ENCODE data around the gene HDAC4.

Gene HDAC4

DNA sequence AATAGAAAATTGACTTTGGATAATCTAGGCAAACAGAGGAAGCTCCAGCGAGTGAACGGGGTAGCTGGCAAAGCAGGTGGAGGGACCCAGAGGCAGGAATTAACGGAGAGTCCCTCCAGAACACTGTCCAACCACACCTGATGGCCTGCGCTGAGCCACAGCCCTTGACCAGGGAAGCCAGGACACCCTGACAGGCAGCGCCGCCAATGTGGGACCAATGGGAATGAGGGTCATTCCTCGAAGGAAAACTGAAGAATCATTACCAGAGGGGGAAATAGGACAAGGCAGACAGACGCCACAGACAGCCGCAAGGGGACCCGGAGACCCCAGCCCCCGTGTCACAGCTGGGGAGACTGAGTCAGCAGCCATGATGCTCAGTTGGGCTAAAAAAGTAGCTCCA, 40.8 kb downstream of the HDAC4 start:
- no peak overlapping the region for H3K4me3 ChIP-seq (ENCODE audit: low read depth, low read length)
- H3K27ac ChIP-seq (ENCODE audit: extremely low read depth, low read depth, low read length), result no peak overlapping the region
- TF ChIP-seq KLF8 (tag by site-specific recombination; IDR thresholded peaks at IDR 0.05) (no peak), ZIC2 (tag by site-specific recombination; IDR thresholded peaks at IDR 0.05) (no peak), ZBTB17 (tag by site-specific recombination; IDR thresholded peaks at IDR 0.05) (no peak), ZNF558 (tag by site-specific recombination; IDR thresholded peaks at IDR 0.05) (no peak), ZXDB (tag by site-specific recombination; IDR thresholded peaks at IDR 0.05) (no peak), ZNF184 (tag by site-specific recombination; IDR thresholded peaks at IDR 0.05) (no peak)
- TF ChIP-seq, protein P1, sequence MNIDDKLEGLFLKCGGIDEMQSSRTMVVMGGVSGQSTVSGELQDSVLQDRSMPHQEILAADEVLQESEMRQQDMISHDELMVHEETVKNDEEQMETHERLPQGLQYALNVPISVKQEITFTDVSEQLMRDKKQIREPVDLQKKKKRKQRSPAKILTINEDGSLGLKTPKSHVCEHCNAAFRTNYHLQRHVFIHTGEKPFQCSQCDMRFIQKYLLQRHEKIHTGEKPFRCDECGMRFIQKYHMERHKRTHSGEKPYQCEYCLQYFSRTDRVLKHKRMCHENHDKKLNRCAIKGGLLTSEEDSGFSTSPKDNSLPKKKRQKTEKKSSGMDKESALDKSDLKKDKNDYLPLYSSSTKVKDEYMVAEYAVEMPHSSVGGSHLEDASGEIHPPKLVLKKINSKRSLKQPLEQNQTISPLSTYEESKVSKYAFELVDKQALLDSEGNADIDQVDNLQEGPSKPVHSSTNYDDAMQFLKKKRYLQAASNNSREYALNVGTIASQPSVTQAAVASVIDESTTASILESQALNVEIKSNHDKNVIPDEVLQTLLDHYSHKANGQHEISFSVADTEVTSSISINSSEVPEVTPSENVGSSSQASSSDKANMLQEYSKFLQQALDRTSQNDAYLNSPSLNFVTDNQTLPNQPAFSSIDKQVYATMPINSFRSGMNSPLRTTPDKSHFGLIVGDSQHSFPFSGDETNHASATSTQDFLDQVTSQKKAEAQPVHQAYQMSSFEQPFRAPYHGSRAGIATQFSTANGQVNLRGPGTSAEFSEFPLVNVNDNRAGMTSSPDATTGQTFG (tag by site-specific recombination; IDR thresholded peaks at IDR 0.05; ENCODE audit: borderline replicate concordance), result no peak
- TF ChIP-seq, protein P2, sequence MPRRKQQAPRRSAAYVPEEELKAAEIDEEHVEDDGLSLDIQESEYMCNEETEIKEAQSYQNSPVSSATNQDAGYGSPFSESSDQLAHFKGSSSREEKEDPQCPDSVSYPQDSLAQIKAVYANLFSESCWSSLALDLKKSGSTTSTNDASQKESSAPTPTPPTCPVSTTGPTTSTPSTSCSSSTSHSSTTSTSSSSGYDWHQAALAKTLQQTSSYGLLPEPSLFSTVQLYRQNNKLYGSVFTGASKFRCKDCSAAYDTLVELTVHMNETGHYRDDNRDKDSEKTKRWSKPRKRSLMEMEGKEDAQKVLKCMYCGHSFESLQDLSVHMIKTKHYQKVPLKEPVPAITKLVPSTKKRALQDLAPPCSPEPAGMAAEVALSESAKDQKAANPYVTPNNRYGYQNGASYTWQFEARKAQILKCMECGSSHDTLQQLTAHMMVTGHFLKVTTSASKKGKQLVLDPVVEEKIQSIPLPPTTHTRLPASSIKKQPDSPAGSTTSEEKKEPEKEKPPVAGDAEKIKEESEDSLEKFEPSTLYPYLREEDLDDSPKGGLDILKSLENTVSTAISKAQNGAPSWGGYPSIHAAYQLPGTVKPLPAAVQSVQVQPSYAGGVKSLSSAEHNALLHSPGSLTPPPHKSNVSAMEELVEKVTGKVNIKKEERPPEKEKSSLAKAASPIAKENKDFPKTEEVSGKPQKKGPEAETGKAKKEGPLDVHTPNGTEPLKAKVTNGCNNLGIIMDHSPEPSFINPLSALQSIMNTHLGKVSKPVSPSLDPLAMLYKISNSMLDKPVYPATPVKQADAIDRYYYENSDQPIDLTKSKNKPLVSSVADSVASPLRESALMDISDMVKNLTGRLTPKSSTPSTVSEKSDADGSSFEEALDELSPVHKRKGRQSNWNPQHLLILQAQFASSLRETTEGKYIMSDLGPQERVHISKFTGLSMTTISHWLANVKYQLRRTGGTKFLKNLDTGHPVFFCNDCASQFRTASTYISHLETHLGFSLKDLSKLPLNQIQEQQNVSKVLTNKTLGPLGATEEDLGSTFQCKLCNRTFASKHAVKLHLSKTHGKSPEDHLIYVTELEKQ (tag by site-specific recombination; IDR thresholded peaks at IDR 0.05; ENCODE audit: borderline replicate concordance), result no peak
- H3K36me3 ChIP-seq (ENCODE audit: control insufficient read depth in 2 of 2, insufficient read depth in 1 of 2, low read length in 2 of 2), result no peaks in the 10 kb centered on the region; a peak in 1 of 3 replicates
- ChIA-PET POLR2A (no interaction called here), CTCF (interaction anchor here (0.6 kb wide), 1 partner anchor 10 kb away, joined by 4 read pairs; no protein-coding TSS in a partner anchor)
- H3K4me1 ChIP-seq (ENCODE audit: control insufficient read depth, insufficient read depth, low read length), result peaks cover 5% of the 10 kb centered on the region; the same call in 1 of the 2 replicates
- H3K9me3 ChIP-seq (ENCODE audit: control insufficient read depth, insufficient read depth, low read depth, low read length), result no peaks in the 10 kb centered on the region

DNA sequence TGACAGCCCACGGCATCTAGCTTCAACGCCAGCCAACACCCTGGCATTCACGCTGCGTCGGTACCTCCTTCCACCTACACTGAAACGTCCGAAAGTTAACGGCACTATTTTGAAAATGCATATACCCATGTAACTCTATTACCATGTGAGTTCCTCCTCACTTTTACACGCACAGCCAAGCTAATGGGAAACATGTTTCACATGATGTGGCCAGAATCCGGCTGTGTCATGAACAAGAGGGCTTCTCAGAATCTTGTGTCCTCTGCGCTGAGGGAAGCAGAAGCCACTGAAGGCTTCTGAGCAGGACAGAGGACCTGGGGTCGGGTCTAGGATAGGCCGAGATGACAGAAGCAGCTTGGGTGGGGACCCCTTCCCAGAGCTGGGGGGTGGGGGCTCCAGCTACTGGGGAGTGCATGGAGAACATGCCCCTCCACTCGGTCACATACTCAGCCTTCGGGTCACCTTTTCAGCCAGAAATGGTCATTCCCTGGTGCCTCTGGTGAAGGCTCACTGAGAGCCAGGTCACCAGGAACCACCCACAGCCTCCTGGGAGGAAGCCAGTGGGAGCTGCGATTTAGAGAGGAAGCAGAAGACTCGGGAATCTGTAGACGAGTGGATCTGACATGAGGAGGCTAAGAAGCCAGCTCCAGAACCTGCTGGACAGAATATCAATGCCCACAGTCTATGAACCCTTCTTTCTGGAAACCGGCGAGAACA, 41.5 kb downstream of the HDAC4 start:
- H3K36me3 ChIP-seq (ENCODE audit: control insufficient read depth in 2 of 2, insufficient read depth in 1 of 2, low read length in 2 of 2), result no peaks in the 10 kb centered on the region; a peak in 1 of 3 replicates
- no peaks in the 10 kb centered on the region for H3K9me3 ChIP-seq (ENCODE audit: control insufficient read depth, insufficient read depth, low read depth, low read length)
- no peak overlapping the region for H3K27ac ChIP-seq (ENCODE audit: extremely low read depth, low read depth, low read length)
- ChIA-PET POLR2A (no interaction called here), CTCF (no interaction called here)
- H3K4me3 ChIP-seq (ENCODE audit: low read depth, low read length), result no peak overlapping the region
- TF ChIP-seq ZNF658 (tag by site-specific recombination; IDR thresholded peaks at IDR 0.05), result no peak
- TF ChIP-seq BCL11B (tag by site-specific recombination; IDR thresholded peaks at IDR 0.05; ENCODE audit: low read depth), result no peak
- no peak for TF ChIP-seq ZNF274 (IDR thresholded peaks at IDR 0.05; ENCODE audit: low read length)
- TF ChIP-seq ZNF274 (tag by site-specific recombination; IDR thresholded peaks at IDR 0.05; ENCODE audit: borderline replicate concordance), result no peak
- TF ChIP-seq ZNF521 (tag by site-specific recombination; IDR thresholded peaks at IDR 0.05), result no peak
- H3K4me1 ChIP-seq (ENCODE audit: control insufficient read depth, insufficient read depth, low read length), result peaks cover 5% of the 10 kb centered on the region; the same call in 1 of the 2 replicates

DNA sequence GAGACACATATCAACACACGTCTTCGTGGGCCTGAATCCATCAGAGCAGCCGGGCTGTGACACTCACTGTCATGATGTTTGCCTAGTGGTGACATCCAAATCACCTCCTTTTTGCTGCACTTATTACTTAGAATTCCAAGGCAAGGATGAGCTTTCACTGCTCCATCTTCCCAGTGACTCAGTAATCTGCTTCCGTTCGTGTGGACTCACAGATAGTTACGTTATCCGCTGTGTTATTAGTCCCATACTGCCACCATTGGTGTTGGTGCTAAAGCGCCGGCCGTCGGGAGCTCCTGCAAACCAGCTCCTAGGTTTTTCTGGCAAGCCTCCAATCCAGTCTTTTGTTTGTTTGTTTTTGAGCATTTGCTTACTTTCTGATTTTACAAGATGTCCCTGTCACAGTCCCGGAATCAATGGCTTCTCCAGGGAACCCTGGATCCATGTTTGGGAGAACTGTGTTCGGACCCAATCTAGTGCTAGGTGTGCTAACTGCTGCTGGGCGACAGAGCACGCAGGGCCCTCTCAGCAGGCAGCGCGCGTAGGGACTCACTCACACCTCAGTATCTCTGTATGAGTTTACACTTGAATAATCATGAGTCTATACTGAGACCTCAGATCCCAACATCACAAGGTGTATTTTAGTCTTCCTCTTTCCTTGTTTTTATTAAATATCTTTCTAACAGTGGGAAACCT, 42.6 kb downstream of the HDAC4 start:
- Histone ChIP-seq H3K4me3 (ENCODE audit: low read depth, low read length) (no peak overlapping the region), H3K4me1 (ENCODE audit: control insufficient read depth, insufficient read depth, low read length) (peaks cover 5% of the 10 kb centered on the region; the same call in 1 of the 2 replicates), H3K9me3 (ENCODE audit: control insufficient read depth, insufficient read depth, low read depth, low read length) (no peaks in the 10 kb centered on the region), H3K36me3 (ENCODE audit: control insufficient read depth in 2 of 2, insufficient read depth in 1 of 2, low read length in 2 of 2) (no peaks in the 10 kb centered on the region; a peak in 1 of 3 replicates), H3K27ac (ENCODE audit: extremely low read depth, low read depth, low read length) (no peak overlapping the region)
- 0 out of 2 replicates have a peak, but pooled peaks have one; percentile 39 for TF ChIP-seq ZIC2 (tag by site-specific recombination; IDR thresholded peaks at IDR 0.05)
- no peak for TF ChIP-seq ZNF837 (tag by site-specific recombination; IDR thresholded peaks at IDR 0.05)
- no peak for TF ChIP-seq ZNF404 (tag by site-specific recombination; IDR thresholded peaks at IDR 0.05)
- no peak for TF ChIP-seq ZFP37 (tag by site-specific recombination; IDR thresholded peaks at IDR 0.05)
- TF ChIP-seq TRIM28 (IDR thresholded peaks at IDR 0.05; ENCODE audit: borderline replicate concordance, low read length), result peak; percentile 82
- TF ChIP-seq ZBTB17 (tag by site-specific recombination; IDR thresholded peaks at IDR 0.05), result peak; percentile 46; the same call in 1 of the 2 replicates
- ChIA-PET POLR2A (no interaction called here), CTCF (interaction anchor here (0.6 to 1.0 kb wide), 3 partner anchors 27 to 633 kb away, joined by 3 read pairs; no protein-coding TSS in a partner anchor)
